ENCODE data around the gene IGSF10.

IGSF10 gene

GRCh38 chr3:151425627-151426340, 35.1 kb downstream of the IGSF10 start:
- intact Hi-C loops (cut with DNase I): no loop called here
- no peak for DNase-seq

DNA sequence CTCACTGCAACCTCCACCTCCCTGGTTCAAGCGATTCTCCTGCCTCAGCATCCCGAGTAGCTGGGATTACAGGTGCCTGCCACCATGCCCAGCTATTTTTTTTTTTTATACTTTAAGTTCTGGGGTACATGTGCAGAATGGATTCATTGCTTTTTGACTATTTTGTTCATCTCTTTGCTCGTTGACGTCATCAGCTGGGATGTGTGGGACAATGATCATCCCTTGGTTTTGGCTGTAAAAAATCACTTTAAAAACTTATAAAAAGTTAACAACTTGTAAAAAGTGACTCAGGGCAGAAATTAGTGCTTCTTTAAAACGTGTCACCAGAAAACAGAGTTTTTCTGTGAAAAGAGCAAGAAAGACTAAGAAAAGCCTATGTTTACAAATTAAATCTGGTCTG, 37.8 kb downstream of the IGSF10 start:
- DNase-seq: no peak
- intact Hi-C loops (cut with DNase I): no loop called here

DNA sequence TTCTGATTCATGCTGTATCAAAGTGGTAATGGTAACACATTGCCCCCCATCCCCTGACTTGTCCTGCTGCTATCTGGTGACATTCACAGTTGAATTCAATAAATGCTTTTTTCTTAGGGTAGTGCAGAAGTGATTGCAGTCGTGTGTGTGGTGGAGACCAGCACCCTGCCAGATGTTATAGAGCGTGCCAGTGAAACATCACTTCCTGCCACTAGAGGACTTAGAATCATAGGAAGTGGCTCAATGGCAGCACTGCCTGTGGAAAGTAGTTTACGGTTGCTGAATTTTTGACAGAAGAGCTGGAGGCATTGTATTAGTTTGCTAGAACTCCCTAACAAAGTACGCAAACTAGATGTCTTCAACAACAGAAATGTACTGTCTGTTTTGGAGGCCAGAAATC, 38.9 kb downstream of the IGSF10 start:
- DNase-seq: no peak
- intact Hi-C loops (cut with DNase I): no loop called here

DNA sequence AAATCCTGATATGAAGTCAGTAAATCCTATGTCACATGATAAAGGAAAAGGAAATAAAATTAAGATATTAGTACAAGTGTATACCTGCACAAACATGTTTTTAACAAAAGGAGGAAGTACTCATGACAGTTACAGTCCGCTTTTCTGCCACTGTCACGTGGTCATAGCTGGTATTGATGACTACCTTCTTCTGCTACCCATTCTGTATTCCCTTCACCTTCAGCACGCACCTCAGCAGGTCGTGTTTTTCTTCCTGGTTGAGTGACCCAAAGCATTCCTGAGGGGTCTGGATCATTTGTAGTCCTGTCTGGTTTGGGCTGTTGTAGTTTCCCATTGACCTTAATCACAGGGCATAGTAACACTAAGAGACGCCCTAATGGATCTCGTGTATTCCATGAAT, 41.1 kb downstream of the IGSF10 start:
- intact Hi-C loops (cut with DNase I): no loop called here
- no peak for DNase-seq

DNA sequence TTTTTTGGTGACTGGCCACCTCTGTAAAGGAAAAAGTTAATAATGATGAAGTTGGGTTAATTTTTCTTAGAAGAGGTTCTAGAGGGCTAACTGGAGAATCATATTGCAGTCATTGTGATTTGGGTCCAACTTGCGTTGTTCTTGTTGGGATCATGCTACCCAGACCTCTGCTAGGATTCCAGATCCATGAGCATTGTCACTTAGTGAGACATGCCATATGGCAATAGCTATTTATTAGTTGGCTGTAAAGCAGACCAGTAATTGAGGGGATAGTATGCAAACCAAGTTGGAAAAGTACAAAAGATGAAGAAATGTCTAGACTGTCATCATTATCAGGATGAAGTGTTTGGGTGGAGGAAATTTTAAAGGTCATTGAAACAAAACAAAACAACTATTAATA, 45.6 kb downstream of the IGSF10 start:
- intact Hi-C loops (cut with DNase I): no loop called here
- DNase-seq: no peak

GRCh38 chr3:151412989-151413388, 47.9 kb downstream of the IGSF10 start:
- intact Hi-C loops (cut with DNase I): no loop called here
- DNase-seq: no peak
